Thyroid gland (tissue), 4 donors: ENCODE data around the gene OR8K1. TPM values are rescaled to one million over a fixed set of nuclear protein-coding genes. Genes with fewer than 3 reads are reported as not detected.

Source experiments
- DNase-seq, 2 donors: peaks; one replicate each; pipeline ENCODE4 v3.0.0-alpha.2; 2019
- H3K27ac ChIP-seq, 3 donors: fragments of 200-600 bp; sonication (generic); 1 replicate in 2 of 3; 2 replicates in 1 of 3; pipeline ENCODE4 v1.5.1; 2016 to 2019; ENCODE audit warnings: mild to moderate bottlenecking in 1 of 3, moderate library complexity in 1 of 3
- H3K27me3 ChIP-seq: fragments of 200-600 bp; sonication (generic); one replicate; pipeline ENCODE4 v1.5.1; 2019
- H3K36me3 ChIP-seq, 2 donors: fragments of 200-600 bp; sonication (generic); one replicate each; pipeline ENCODE4 v1.5.1; 2016 to 2019
- H3K4me1 ChIP-seq, 2 donors: fragments of 200-600 bp; sonication (generic); one replicate each; pipeline ENCODE4 v1.5.1; 2017 to 2019
- H3K4me3 ChIP-seq, 3 donors: fragments of 200-600 bp; sonication (generic); replicated peaks in 1 of 3; 1 replicate in 2 of 3; 2 replicates in 1 of 3; pipeline ENCODE4 v1.5.1; 2016; ENCODE audit warnings: mild to moderate bottlenecking in 1 of 3
- H3K9me3 ChIP-seq: fragments of 200-600 bp; sonication (generic); one replicate; pipeline ENCODE4 v1.5.1; 2017
- CTCF ChIP-seq, 6 experiments: fragments of 200-600 bp in 3 of 6; fragments of 450-650 bp in 3 of 6; sonication (generic) in 3 of 6; IDR thresholded peaks; one replicate each; pipeline ENCODE4 v1.5.1; 2016 to 2019; ENCODE audit warnings: antibody characterized with exemption in 6 of 6, mild to moderate bottlenecking in 2 of 6, inconsistent platforms in 1 of 6, moderate library complexity in 1 of 6
- POLR2A ChIP-seq, 2 donors: fragments of 450-650 bp; IDR thresholded peaks; one replicate each; pipeline ENCODE4 v1.6.1; 2017; ENCODE audit warnings: antibody characterized with exemption in 2 of 2, mild to moderate bottlenecking in 2 of 2, moderate library complexity in 1 of 2
- WGBS, 2 donors: methylation state at CpG; one replicate each; pipeline ENCODE4 v1.1.5; 2017; 5-methylcytosine and 5-hydroxymethylcytosine counted together
- intact Hi-C: fragments of 100-400 bp; cut with DNase I; formaldehyde crosslinking; loops from one replicate; pipeline ENCODE4 v1.15.1; 2023
- total RNA-seq, 4 donors: library from RNA; depleted of rRNA; stranded (reverse); fragments of >200 nt; gene quantifications; one replicate each; pipeline ENCODE4 v1.2.3, GENCODE V29; 2016

OR8K1 gene
- total RNA-seq, 4 donors from 2014 or later = not detected

DNA sequence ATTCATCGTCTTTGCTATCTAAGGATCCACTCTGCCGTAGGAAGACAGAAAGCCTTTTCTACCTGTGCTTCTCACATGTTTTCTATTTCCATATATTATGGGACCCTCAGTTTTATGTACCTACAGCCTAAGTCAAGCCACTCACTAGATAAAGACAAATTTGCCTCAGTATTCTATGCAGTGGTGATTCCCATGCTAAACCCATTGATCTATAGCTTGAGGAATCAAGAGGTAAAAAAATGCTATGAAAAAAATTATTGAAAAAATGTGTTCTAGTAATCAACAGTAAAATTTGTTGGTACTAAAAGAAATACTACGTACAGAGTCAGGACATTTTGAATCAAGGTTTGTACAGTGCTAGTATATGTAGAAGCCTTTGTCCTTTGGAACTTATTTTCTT, 48.5 kb downstream of the OR8K1 start:
- no peak for TF ChIP-seq CTCF (IDR thresholded peaks at IDR 0.05)
- TF ChIP-seq POLR2A (IDR thresholded peaks at IDR 0.05) = no peak
- WGBS, 2 donors = 89 to 93% methylated on average over 3 of the region's 3 CpGs
- Histone ChIP-seq H3K27ac (no peak overlapping the region), H3K4me3 (no peak overlapping the region), H3K4me1 (no peaks in the 10 kb centered on the region), H3K36me3 (no peaks in the 10 kb centered on the region), H3K27me3 (no peaks in the 10 kb centered on the region), H3K9me3 (no peaks in the 10 kb centered on the region)
- intact Hi-C loops = no loop called here
- DNase-seq = no peak

DNA sequence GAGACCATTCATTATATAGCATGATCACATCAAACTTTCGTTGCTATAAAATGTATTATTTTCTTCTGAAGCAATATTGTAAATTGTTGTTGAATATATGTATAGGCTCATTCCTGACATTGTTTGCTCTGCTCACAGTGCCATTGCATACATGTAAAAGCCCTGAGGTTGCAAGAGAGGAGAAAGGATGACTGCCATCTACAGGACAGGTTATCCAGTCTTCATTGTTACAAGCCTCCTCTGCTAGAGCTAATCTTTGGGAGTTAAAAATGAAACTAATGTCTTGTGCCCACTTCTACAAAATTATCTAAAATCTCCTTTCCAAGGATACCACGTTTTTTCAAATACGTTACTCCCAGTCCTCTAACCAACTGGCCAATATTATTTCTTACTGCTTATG, 50.2 kb downstream of the OR8K1 start:
- Histone ChIP-seq H3K4me3 (no peak overlapping the region), H3K36me3 (no peaks in the 10 kb centered on the region), H3K27ac (no peak overlapping the region), H3K4me1 (no peaks in the 10 kb centered on the region), H3K27me3 (no peaks in the 10 kb centered on the region), H3K9me3 (no peaks in the 10 kb centered on the region)
- intact Hi-C loops = no loop called here
- WGBS, 2 donors = 44 to 48% methylated on average over 3 of the region's 3 CpGs
- no peak for DNase-seq
- TF ChIP-seq POLR2A (IDR thresholded peaks at IDR 0.05) = no peak
- TF ChIP-seq CTCF (IDR thresholded peaks at IDR 0.05) = no peak

Other genes starting within 250 kb of the OR8K1 start
- gene OR8H2, start 242.4 kb upstream of the OR8K1 start, total RNA-seq = not detected
- not detected for gene OR8H3, start 223.7 kb upstream of the OR8K1 start, total RNA-seq
- not detected for gene OR8J3, start 205.8 kb upstream of the OR8K1 start, total RNA-seq
- not detected for gene OR8K5, start 185.7 kb upstream of the OR8K1 start, total RNA-seq
- not detected for gene OR5J2, start 169.4 kb upstream of the OR8K1 start, total RNA-seq
- gene OR5T2, start 111.8 kb upstream of the OR8K1 start, total RNA-seq = not detected
- not detected for gene OR5T3, start 93.8 kb upstream of the OR8K1 start, total RNA-seq
- gene OR5T1, start 71.9 kb upstream of the OR8K1 start, total RNA-seq = not detected
- gene OR8H1, start 53.8 kb upstream of the OR8K1 start, total RNA-seq = not detected
- gene OR8K3, start 30.9 kb upstream of the OR8K1 start, total RNA-seq = not detected
- gene OR8J1, start 8.3 kb downstream of the OR8K1 start, total RNA-seq = not detected
- not detected for gene OR8U1, start 29.6 kb downstream of the OR8K1 start, total RNA-seq
- not detected for gene OR5AL1, start 66.7 kb downstream of the OR8K1 start, total RNA-seq
- gene OR5M3, start 127.3 kb downstream of the OR8K1 start, total RNA-seq = not detected
- not detected for gene OR5M8, start 145.3 kb downstream of the OR8K1 start, total RNA-seq
- gene OR5M11, start 197.2 kb downstream of the OR8K1 start, total RNA-seq = not detected
- gene OR5M10, start 231.7 kb downstream of the OR8K1 start, total RNA-seq = not detected